ENCODE results near the gene FBXL13.
"Not testable (repeated sequence)": the region's sequence is repeated elsewhere in the genome, so short reads cannot be mapped to it uniquely, and the experiment has no call there.

DNA sequence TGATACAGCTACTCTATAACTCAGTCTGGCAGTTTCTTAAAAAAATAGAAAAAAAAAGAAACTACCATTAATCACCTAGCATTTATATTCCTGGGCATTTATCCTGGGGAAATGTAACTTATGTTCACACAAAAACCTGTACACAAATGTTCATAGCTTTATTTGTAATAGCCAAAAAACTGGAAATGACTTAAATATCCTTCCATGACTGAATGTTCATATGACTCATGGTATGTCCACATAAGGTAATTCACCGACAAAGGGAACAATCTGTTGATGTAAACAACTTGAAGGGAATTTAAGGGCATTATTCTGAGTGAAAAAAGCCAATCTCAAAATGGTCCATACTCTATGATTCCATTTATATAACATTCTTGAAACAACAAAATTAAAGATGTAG, 280.0 kb downstream of the FBXL13 start:
- TF ChIP-seq, protein P1, sequence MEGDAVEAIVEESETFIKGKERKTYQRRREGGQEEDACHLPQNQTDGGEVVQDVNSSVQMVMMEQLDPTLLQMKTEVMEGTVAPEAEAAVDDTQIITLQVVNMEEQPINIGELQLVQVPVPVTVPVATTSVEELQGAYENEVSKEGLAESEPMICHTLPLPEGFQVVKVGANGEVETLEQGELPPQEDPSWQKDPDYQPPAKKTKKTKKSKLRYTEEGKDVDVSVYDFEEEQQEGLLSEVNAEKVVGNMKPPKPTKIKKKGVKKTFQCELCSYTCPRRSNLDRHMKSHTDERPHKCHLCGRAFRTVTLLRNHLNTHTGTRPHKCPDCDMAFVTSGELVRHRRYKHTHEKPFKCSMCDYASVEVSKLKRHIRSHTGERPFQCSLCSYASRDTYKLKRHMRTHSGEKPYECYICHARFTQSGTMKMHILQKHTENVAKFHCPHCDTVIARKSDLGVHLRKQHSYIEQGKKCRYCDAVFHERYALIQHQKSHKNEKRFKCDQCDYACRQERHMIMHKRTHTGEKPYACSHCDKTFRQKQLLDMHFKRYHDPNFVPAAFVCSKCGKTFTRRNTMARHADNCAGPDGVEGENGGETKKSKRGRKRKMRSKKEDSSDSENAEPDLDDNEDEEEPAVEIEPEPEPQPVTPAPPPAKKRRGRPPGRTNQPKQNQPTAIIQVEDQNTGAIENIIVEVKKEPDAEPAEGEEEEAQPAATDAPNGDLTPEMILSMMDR (IDR thresholded peaks at IDR 0.05; ENCODE audit: low read length): not testable (repeated sequence)
- not testable (repeated sequence) for TF ChIP-seq EZH2 (IDR thresholded peaks at IDR 0.05; ENCODE audit: borderline replicate concordance, low read length)
